CD14-positive monocyte (primary cell): ENCODE results near the gene TRIM50. TPM values are rescaled to one million over a fixed set of nuclear protein-coding genes. Genes with fewer than 3 reads are reported as not detected.
A peak's percentile ranks its signal among the peaks of the same experiment; 100 is the strongest.

Source experiments
- DNase-seq, 3 donors: peaks; one replicate each; pipeline ENCODE4 v3.0.0-alpha.2; 2011 to 2022
- H2AFZ ChIP-seq: 2 replicates; pipeline ENCODE4 v1.6.0; 2012; ENCODE audit warnings: mild to moderate bottlenecking, low read depth, low read length, inconsistent platforms; ENCODE audit not compliant: insufficient read depth, poor library complexity, severe bottlenecking
- H3K27ac ChIP-seq, 2 donors: 1 replicate in 1 of 2; 2 replicates in 1 of 2; pipeline ENCODE4 v1.5.1; 2012 to 2013; ENCODE audit warnings: low read length in 2 of 2, control low read depth in 1 of 2, inconsistent platforms in 1 of 2, low read depth in 1 of 2, mild to moderate bottlenecking in 1 of 2
- H3K27me3 ChIP-seq, 2 donors: one replicate each; pipeline versions ENCODE4 v1.6.0 to v1.6.1; 2011 to 2013; ENCODE audit warnings: low read length in 2 of 2; ENCODE audit not compliant: control insufficient read depth in 2 of 2, insufficient read depth in 2 of 2
- H3K36me3 ChIP-seq, 2 donors: replicated peaks in 1 of 2; 1 replicate in 1 of 2; 2 replicates in 1 of 2; pipeline versions ENCODE4 v1.5.1 to v1.6.1; 2012 to 2013; ENCODE audit warnings: low read length in 2 of 2, control low read depth in 1 of 2, inconsistent platforms in 1 of 2, mild to moderate bottlenecking in 1 of 2; ENCODE audit not compliant: insufficient read depth in 2 of 2, control insufficient read depth in 1 of 2
- H3K4me1 ChIP-seq, 2 donors: 1 replicate in 1 of 2; 2 replicates in 1 of 2; pipeline versions ENCODE4 v1.5.1 to v1.6.1; 2012 to 2013; ENCODE audit warnings: low read length in 2 of 2, control low read depth in 1 of 2, inconsistent platforms in 1 of 2, mild to moderate bottlenecking in 1 of 2, moderate library complexity in 1 of 2; ENCODE audit not compliant: insufficient read depth in 2 of 2, control insufficient read depth in 1 of 2
- H3K4me2 ChIP-seq: replicated peaks from 2 replicates; pipeline ENCODE3; 2012; ENCODE audit warnings: low read length, moderate library complexity, mild to moderate bottlenecking; ENCODE audit not compliant: poor library complexity, severe bottlenecking; ENCODE audit errors: extremely low read depth
- H3K4me3 ChIP-seq, 3 experiments: fragments of 200-600 bp in 1 of 3; sonication (generic) in 1 of 3; replicated peaks in 1 of 3; 1 replicate in 2 of 3; 2 replicates in 1 of 3; pipeline ENCODE4 v1.5.1; 2011 to 2013; ENCODE audit warnings: low read length in 3 of 3, mild to moderate bottlenecking in 3 of 3, control low read depth in 2 of 3, low read depth in 2 of 3, inconsistent platforms in 1 of 3, moderate library complexity in 1 of 3
- H3K79me2 ChIP-seq: 2 replicates; pipeline ENCODE4 v1.6.0; 2012; ENCODE audit warnings: mild to moderate bottlenecking, control low read depth, inconsistent platforms, low read length, moderate library complexity; ENCODE audit not compliant: insufficient read depth
- H3K9ac ChIP-seq: 2 replicates; pipeline ENCODE4 v1.6.0; 2017; ENCODE audit warnings: low read length, mild to moderate bottlenecking; ENCODE audit not compliant: insufficient read depth, poor library complexity, severe bottlenecking
- H3K9me3 ChIP-seq, 2 donors: replicated peaks in 1 of 2; 1 replicate in 1 of 2; 2 replicates in 1 of 2; pipeline versions ENCODE4 v1.5.1 to v1.6.1; 2012 to 2013; ENCODE audit warnings: low read length in 2 of 2, control low read depth in 1 of 2; ENCODE audit not compliant: control insufficient read depth in 1 of 2, insufficient read depth in 1 of 2
- H4K20me1 ChIP-seq: 2 replicates; pipeline ENCODE4 v1.6.0; 2012; ENCODE audit warnings: mild to moderate bottlenecking, low read length, control low read depth, moderate library complexity; ENCODE audit not compliant: insufficient read depth
- H3K27ac Mint-ChIP-seq, 7 donors: one replicate each; pipeline ENCODE4 v1.8.0; 2020; ENCODE audit warnings: mild to moderate bottlenecking in 7 of 7, mixed read lengths in 7 of 7, moderate library complexity in 6 of 7, inconsistent platforms in 2 of 7
- H3K27me3 Mint-ChIP-seq, 3 donors: one replicate each; pipeline ENCODE4 v1.8.0; 2021 to 2022; ENCODE audit warnings: low read depth in 3 of 3, mild to moderate bottlenecking in 3 of 3, mixed read lengths in 3 of 3, moderate library complexity in 3 of 3, inconsistent platforms in 1 of 3
- H3K36me3 Mint-ChIP-seq, 2 donors: one replicate each; pipeline ENCODE4 v1.8.0; 2020; ENCODE audit warnings: mixed read lengths in 2 of 2, inconsistent platforms in 1 of 2, mild to moderate bottlenecking in 1 of 2
- H3K4me1 Mint-ChIP-seq: one replicate; pipeline ENCODE4 v1.8.0; 2020; ENCODE audit warnings: mild to moderate bottlenecking, mixed read lengths
- H3K4me3 Mint-ChIP-seq, 2 donors: one replicate each; pipeline ENCODE4 v1.8.0; 2020; ENCODE audit warnings: mild to moderate bottlenecking in 2 of 2, mixed read lengths in 2 of 2, moderate library complexity in 1 of 2
- H3K9me3 Mint-ChIP-seq, 7 donors: one replicate each; pipeline ENCODE4 v1.8.0; 2020 to 2022; ENCODE audit warnings: mixed read lengths in 7 of 7, mild to moderate bottlenecking in 6 of 7, moderate library complexity in 6 of 7, inconsistent platforms in 2 of 7
- CTCF ChIP-seq: fragments of 200-600 bp; IDR thresholded peaks from one replicate; pipeline ENCODE4 v1.8.0; 2022; ENCODE audit warnings: antibody characterized with exemption, mild to moderate bottlenecking
- WGBS: methylation state at CpG from one replicate; pipeline ENCODE4 v1.1.5; 2013; ENCODE audit warnings: missing lambda C conversion rate; ENCODE audit not compliant: insufficient coverage; 5-methylcytosine and 5-hydroxymethylcytosine counted together
- intact Hi-C, 2 donors: fragments of 100-400 bp; cut with micrococcal nuclease; formaldehyde crosslinking; loops; one replicate each; pipeline versions ENCODE4 v1.15.0 to v1.15.1; 2023
- polyA plus RNA-seq, 3 donors: library from polyadenylated mRNA; depleted of rRNA in 1 of 3; unstranded in 2 of 3; stranded (reverse) in 1 of 3; fragments of 300-500 nt in 2 of 3; fragments of >200 nt in 1 of 3; fragmentation: Illumina TruSeq in 2 of 3; gene quantifications; 1 replicate in 2 of 3; 2 replicates in 1 of 3; pipeline ENCODE4 v1.2.3, GENCODE V29; 2012 to 2021

TRIM50 gene
- polyA plus RNA-seq, 3 donors, result not detected

- Histone ChIP-seq H3K9me3 (peaks cover 0 to 8% of the 10 kb centered on the region in 2 donors), H3K4me2 (no peak overlapping the region), H2AFZ (no peak overlapping the region), H3K4me3 (no peak overlapping the region), H3K4me1 (peaks cover 3 to 9% of the 10 kb centered on the region in 2 donors), H3K27ac (no peak overlapping the region), H3K27me3 (no peaks in the 10 kb centered on the region), H3K36me3 (no peaks in the 10 kb centered on the region), H3K79me2 (no peaks in the 10 kb centered on the region), H3K9ac (no peak overlapping the region), H4K20me1 (no peaks in the 10 kb centered on the region)
- peak overlapping the region in 1 of 7 donors; percentile 24 for H3K27ac Mint-ChIP-seq
- no peaks in the 10 kb centered on the region for H3K36me3 Mint-ChIP-seq
- intact Hi-C loops, result no loop called here
- DNase-seq, result no peak
- H3K4me3 Mint-ChIP-seq, result no peak overlapping the region
- H3K27me3 Mint-ChIP-seq, result peaks cover 0 to 5% (median 4%) of the 10 kb centered on the region in 3 donors
- H3K9me3 Mint-ChIP-seq, result peaks cover 6 to 12% (median 8%) of the 10 kb centered on the region in 7 donors
- peaks cover 8% of the 10 kb centered on the region for H3K4me1 Mint-ChIP-seq
- no peak for TF ChIP-seq CTCF
- 100% methylated on average over 1 of the region's 6 CpGs for WGBS
These were observed 25.4 kb upstream of the TRIM50 start for GRCh38 chr7:73353243-73353642.

- no peak overlapping the region for H2AFZ ChIP-seq
- no peak for TF ChIP-seq CTCF
- no peak overlapping the region for H3K4me3 ChIP-seq
- Mint-ChIP-seq H3K27me3 (peaks cover 0 to 5% (median 4%) of the 10 kb centered on the region in 3 donors), H3K9me3 (peaks cover 6 to 12% (median 8%) of the 10 kb centered on the region in 7 donors), H3K4me3 (no peak overlapping the region), H3K27ac (peak overlapping the region in 1 of 7 donors; percentile 24), H3K4me1 (peaks cover 4% of the 10 kb centered on the region), H3K36me3 (no peaks in the 10 kb centered on the region)
- WGBS, result 100% methylated on average over 3 of the region's 3 CpGs
- intact Hi-C loops, result no loop called here
- H3K9me3 ChIP-seq, result peaks cover 0 to 8% of the 10 kb centered on the region in 2 donors
- H3K27ac ChIP-seq, result no peak overlapping the region
- DNase-seq, result no peak
- no peaks in the 10 kb centered on the region for H3K79me2 ChIP-seq
- H3K4me1 ChIP-seq, result peaks cover 0 to 4% of the 10 kb centered on the region in 2 donors
- H3K27me3 ChIP-seq, result no peaks in the 10 kb centered on the region
- H3K4me2 ChIP-seq, result no peak overlapping the region
- no peaks in the 10 kb centered on the region for H4K20me1 ChIP-seq
- no peak overlapping the region for H3K9ac ChIP-seq
- H3K36me3 ChIP-seq, result no peaks in the 10 kb centered on the region
These were observed 24.9 kb upstream of the TRIM50 start for GRCh38 chr7:73352784-73353183.
